Thyroid gland (tissue), 4 donors: ENCODE results near the gene WWC2. TPM values are rescaled to one million over a fixed set of nuclear protein-coding genes. Genes with fewer than 3 reads are reported as not detected.
"Not testable (repeated sequence)": the region's sequence is repeated elsewhere in the genome, so short reads cannot be mapped to it uniquely, and the experiment has no call there.

Experiments
- DNase-seq, 2 donors: peaks; one replicate each; pipeline ENCODE4 v3.0.0-alpha.2; 2019
- H3K27ac ChIP-seq, 3 donors: fragments of 200-600 bp; sonication (generic); 1 replicate in 2 of 3; 2 replicates in 1 of 3; pipeline ENCODE4 v1.5.1; 2016 to 2019; ENCODE audit warnings: mild to moderate bottlenecking in 1 of 3, moderate library complexity in 1 of 3
- H3K27me3 ChIP-seq: fragments of 200-600 bp; sonication (generic); one replicate; pipeline ENCODE4 v1.5.1; 2019
- H3K36me3 ChIP-seq, 2 donors: fragments of 200-600 bp; sonication (generic); one replicate each; pipeline ENCODE4 v1.5.1; 2016 to 2019
- H3K4me1 ChIP-seq, 2 donors: fragments of 200-600 bp; sonication (generic); one replicate each; pipeline ENCODE4 v1.5.1; 2017 to 2019
- H3K4me3 ChIP-seq, 3 donors: fragments of 200-600 bp; sonication (generic); replicated peaks in 1 of 3; 1 replicate in 2 of 3; 2 replicates in 1 of 3; pipeline ENCODE4 v1.5.1; 2016; ENCODE audit warnings: mild to moderate bottlenecking in 1 of 3
- H3K9me3 ChIP-seq: fragments of 200-600 bp; sonication (generic); one replicate; pipeline ENCODE4 v1.5.1; 2017
- CTCF ChIP-seq, 6 experiments: fragments of 200-600 bp in 3 of 6; fragments of 450-650 bp in 3 of 6; sonication (generic) in 3 of 6; IDR thresholded peaks; one replicate each; pipeline ENCODE4 v1.5.1; 2016 to 2019; ENCODE audit warnings: antibody characterized with exemption in 6 of 6, mild to moderate bottlenecking in 2 of 6, inconsistent platforms in 1 of 6, moderate library complexity in 1 of 6
- POLR2A ChIP-seq, 2 donors: fragments of 450-650 bp; IDR thresholded peaks; one replicate each; pipeline ENCODE4 v1.6.1; 2017; ENCODE audit warnings: antibody characterized with exemption in 2 of 2, mild to moderate bottlenecking in 2 of 2, moderate library complexity in 1 of 2
- WGBS, 2 donors: methylation state at CpG; one replicate each; pipeline ENCODE4 v1.1.5; 2017; 5-methylcytosine and 5-hydroxymethylcytosine counted together
- intact Hi-C: fragments of 100-400 bp; cut with DNase I; formaldehyde crosslinking; loops from one replicate; pipeline ENCODE4 v1.15.1; 2023
- total RNA-seq, 4 donors: library from RNA; depleted of rRNA; stranded (reverse); fragments of >200 nt; gene quantifications; one replicate each; pipeline ENCODE4 v1.2.3, GENCODE V29; 2016

WWC2 gene
- total RNA-seq, 4 donors from 2014 or later: 44.6 to 87.4 (median 53.5) TPM

GRCh38 chr4:183118141-183118540 lies 19.1 kb downstream of the WWC2 start:
- Histone ChIP-seq H3K9me3 (no peaks in the 10 kb centered on the region), H3K4me3 (no peak overlapping the region), H3K27ac (peak overlapping the region in 2 of 3 donors; percentile 22 to 58), H3K4me1 (peaks cover 13 to 16% of the 10 kb centered on the region in 2 donors), H3K36me3 (no peaks in the 10 kb centered on the region), H3K27me3 (no peaks in the 10 kb centered on the region)
- 34 to 56% methylated on average over 2 of the region's 2 CpGs for WGBS, 2 donors
- DNase-seq: no peak
- intact Hi-C loops: no loop called here
- TF ChIP-seq POLR2A (IDR thresholded peaks at IDR 0.05) (no peak), CTCF (IDR thresholded peaks at IDR 0.05) (no peak)

GRCh38 chr4:183118585-183118984 lies 19.5 kb downstream of the WWC2 start:
- Histone ChIP-seq H3K27me3 (no peaks in the 10 kb centered on the region), H3K36me3 (no peaks in the 10 kb centered on the region), H3K27ac (peak overlapping the region in 2 of 3 donors; percentile 22 to 58), H3K9me3 (no peaks in the 10 kb centered on the region), H3K4me3 (no peak overlapping the region), H3K4me1 (peaks cover 13 to 16% of the 10 kb centered on the region in 2 donors)
- TF ChIP-seq POLR2A (IDR thresholded peaks at IDR 0.05) (no peak), CTCF (IDR thresholded peaks at IDR 0.05) (no peak)
- WGBS, 2 donors: 23% methylated on average over 3 of the region's 3 CpGs
- intact Hi-C loops: no loop called here
- DNase-seq: peak; percentile 31 to 46

- peaks cover 16 to 20% of the 10 kb centered on the region in 2 donors for H3K4me1 ChIP-seq
- DNase-seq, H3K27me3 ChIP-seq, H3K36me3 ChIP-seq, H3K27ac ChIP-seq, H3K4me3 ChIP-seq, H3K9me3 ChIP-seq, intact Hi-C loops: not testable (repeated sequence)
- WGBS, 2 donors: 97% methylated on average over 12 of the region's 12 CpGs
Measured at GRCh38 chr4:183121660-183122059, 22.6 kb downstream of the WWC2 start.

- intact Hi-C loops: no loop called here
- no peaks in the 10 kb centered on the region for H3K36me3 ChIP-seq
- H3K4me1 ChIP-seq: peaks cover 2 to 8% of the 10 kb centered on the region in 2 donors
- no peaks in the 10 kb centered on the region for H3K27me3 ChIP-seq
- H3K4me3 ChIP-seq: no peak overlapping the region
- no peaks in the 10 kb centered on the region for H3K9me3 ChIP-seq
- TF ChIP-seq POLR2A (IDR thresholded peaks at IDR 0.05) (no peak), CTCF (IDR thresholded peaks at IDR 0.05) (no peak)
- no peak overlapping the region for H3K27ac ChIP-seq
- DNase-seq: no peak
- 79 to 88% methylated on average over 3 of the region's 3 CpGs for WGBS, 2 donors
Measured at GRCh38 chr4:183124228-183124627, 25.2 kb downstream of the WWC2 start.

GRCh38 chr4:183124865-183125264 lies 25.8 kb downstream of the WWC2 start:
- Histone ChIP-seq H3K4me3 (no peak overlapping the region), H3K9me3 (no peaks in the 10 kb centered on the region), H3K36me3 (no peaks in the 10 kb centered on the region), H3K4me1 (peaks cover 2 to 7% of the 10 kb centered on the region in 2 donors), H3K27ac (no peak overlapping the region), H3K27me3 (no peaks in the 10 kb centered on the region)
- TF ChIP-seq POLR2A (IDR thresholded peaks at IDR 0.05) (no peak), CTCF (IDR thresholded peaks at IDR 0.05) (no peak)
- WGBS, 2 donors: 86 to 92% methylated on average over 5 of the region's 5 CpGs
- DNase-seq: no peak
- intact Hi-C loops: no loop called here

GRCh38 chr4:183129125-183129524 lies 30.1 kb downstream of the WWC2 start:
- H3K9me3 ChIP-seq: no peaks in the 10 kb centered on the region
- no peak overlapping the region for H3K4me3 ChIP-seq
- no peaks in the 10 kb centered on the region for H3K27me3 ChIP-seq
- intact Hi-C loops: no loop called here
- TF ChIP-seq POLR2A (IDR thresholded peaks at IDR 0.05) (no peak), CTCF (IDR thresholded peaks at IDR 0.05) (no peak)
- H3K36me3 ChIP-seq: no peaks in the 10 kb centered on the region
- DNase-seq: no peak
- no peak overlapping the region for H3K27ac ChIP-seq
- peaks cover 2 to 7% of the 10 kb centered on the region in 2 donors for H3K4me1 ChIP-seq
- 91 to 97% methylated on average over 3 of the region's 3 CpGs for WGBS, 2 donors
